ENCODE results near the gene SPNS1.
"Not testable (repeated sequence)": the region's sequence is repeated elsewhere in the genome, so short reads cannot be mapped to it uniquely, and the experiment has no call there.

Gene SPNS1

GRCh38 chr16:28951410-28951943 lies 23.1 kb upstream of the SPNS1 start:
- DNase-seq (ENCODE audit: low spot score): no peak
- TF ChIP-seq CTCF (IDR thresholded peaks at IDR 0.05; ENCODE audit: borderline replicate concordance, control extremely low read depth, extremely low read depth, insufficient read depth, missing control alignments): no peak
- in situ Hi-C loops (cut with MboI; ENCODE audit: low sequenced_read_pairs, unreplicated experiment): no loop called here

GRCh38 chr16:28958216-28958615 lies 16.4 kb upstream of the SPNS1 start:
- in situ Hi-C loops (cut with MboI; ENCODE audit: low sequenced_read_pairs, unreplicated experiment): no loop called here
- no peak for DNase-seq (ENCODE audit: low spot score)
- no peak for TF ChIP-seq CTCF (IDR thresholded peaks at IDR 0.05; ENCODE audit: borderline replicate concordance, control extremely low read depth, extremely low read depth, insufficient read depth, missing control alignments)

DNA sequence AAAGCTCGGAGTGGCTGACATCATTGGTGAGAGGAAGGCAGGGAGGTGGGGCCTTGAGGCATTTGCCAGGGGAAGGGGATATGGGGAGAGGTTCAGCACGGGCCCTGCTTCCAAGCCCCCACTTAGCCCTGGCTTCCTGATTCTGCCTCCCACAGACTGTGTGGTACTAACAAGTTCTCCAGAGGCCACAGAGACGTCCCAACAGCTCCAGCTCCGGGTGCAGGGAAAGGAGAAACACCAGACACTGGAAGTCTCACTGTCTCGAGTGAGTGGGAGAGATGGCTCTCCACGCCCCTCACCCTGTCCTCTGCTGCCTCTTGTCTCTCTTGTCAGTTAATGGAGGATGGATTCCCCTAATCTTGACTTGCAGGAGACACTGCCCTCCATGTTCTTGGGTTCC lies 15.7 kb upstream of the SPNS1 start:
- in situ Hi-C loops (cut with MboI; ENCODE audit: low sequenced_read_pairs, unreplicated experiment): no loop called here
- no peak for TF ChIP-seq CTCF (IDR thresholded peaks at IDR 0.05; ENCODE audit: borderline replicate concordance, control extremely low read depth, extremely low read depth, insufficient read depth, missing control alignments)
- no peak for DNase-seq (ENCODE audit: low spot score)

DNA sequence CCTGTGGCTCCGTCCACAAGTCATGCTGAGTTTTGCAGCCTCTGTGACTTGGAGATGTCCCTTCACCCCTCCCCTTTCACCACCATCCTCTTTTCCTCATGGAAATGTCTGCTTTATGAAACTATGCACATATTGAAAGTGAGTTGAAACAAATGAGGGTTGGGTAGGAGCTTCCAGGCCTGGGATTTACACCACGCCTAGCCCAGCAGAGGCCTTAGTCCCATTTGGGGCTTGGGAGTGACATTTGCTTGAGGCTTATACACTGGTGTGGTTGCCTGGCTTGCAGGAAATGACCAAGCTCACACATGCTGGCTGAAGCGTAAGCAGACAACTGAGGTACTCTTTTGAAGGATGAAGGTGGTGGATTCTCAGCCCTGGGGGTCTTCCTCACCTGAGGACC lies 10.5 kb upstream of the SPNS1 start:
- TF ChIP-seq CTCF (IDR thresholded peaks at IDR 0.05; ENCODE audit: borderline replicate concordance, control extremely low read depth, extremely low read depth, insufficient read depth, missing control alignments): no peak
- DNase-seq (ENCODE audit: low spot score): no peak
- in situ Hi-C loops (cut with MboI; ENCODE audit: low sequenced_read_pairs, unreplicated experiment): no loop called here

DNA sequence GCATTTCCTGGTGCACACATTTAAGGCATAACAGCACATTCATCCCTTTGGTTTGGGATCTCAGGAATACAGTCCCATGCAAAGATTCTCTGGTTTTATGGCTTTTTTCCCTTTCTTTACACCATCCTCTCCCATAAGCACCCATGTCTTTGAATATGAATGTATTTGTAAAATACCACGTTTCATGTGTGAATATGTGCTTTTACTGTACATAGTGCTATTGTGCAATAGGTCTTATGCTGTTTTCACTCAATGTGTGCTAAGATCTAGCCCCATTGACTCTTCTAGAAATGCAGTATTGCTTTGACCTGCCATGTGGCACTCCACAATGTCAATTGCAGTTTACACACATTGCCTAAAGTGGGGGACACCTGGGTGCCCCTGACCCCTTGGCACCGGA lies 10.1 kb upstream of the SPNS1 start:
- no peak for TF ChIP-seq CTCF (IDR thresholded peaks at IDR 0.05; ENCODE audit: borderline replicate concordance, control extremely low read depth, extremely low read depth, insufficient read depth, missing control alignments)
- DNase-seq (ENCODE audit: low spot score): no peak
- in situ Hi-C loops (cut with MboI; ENCODE audit: low sequenced_read_pairs, unreplicated experiment): no loop called here

GRCh38 chr16:28967156-28967555 lies 7.4 kb upstream of the SPNS1 start:
- in situ Hi-C loops (cut with MboI; ENCODE audit: low sequenced_read_pairs, unreplicated experiment): no loop called here
- TF ChIP-seq CTCF (IDR thresholded peaks at IDR 0.05; ENCODE audit: borderline replicate concordance, control extremely low read depth, extremely low read depth, insufficient read depth, missing control alignments): no peak

DNA sequence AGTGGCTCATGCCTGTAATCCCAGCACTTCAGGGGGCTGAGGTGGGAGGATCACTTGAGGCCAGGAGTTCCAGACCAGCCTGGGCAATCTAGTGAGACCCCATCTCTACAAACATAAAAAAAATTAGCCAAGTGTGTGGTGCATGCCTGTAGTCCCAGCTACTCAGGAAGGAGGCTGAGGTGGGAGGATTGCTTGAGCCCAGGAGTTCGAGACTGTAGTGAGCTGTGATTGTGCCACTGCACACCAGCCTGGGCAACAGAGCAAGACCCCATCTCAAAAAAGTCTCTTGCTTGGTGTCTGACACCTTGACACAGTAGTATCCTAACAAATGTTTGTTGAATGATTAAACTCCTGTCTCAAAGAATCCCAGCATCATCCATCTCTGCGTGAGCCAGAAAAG lies 4.9 kb upstream of the SPNS1 start:
- DNase-seq (ENCODE audit: low spot score); in situ Hi-C loops (cut with MboI; ENCODE audit: low sequenced_read_pairs, unreplicated experiment): not testable (repeated sequence)

More at GRCh38 chr16:28967156-28967555, 7.4 kb upstream of the SPNS1 start:
- DNase-seq (ENCODE audit: low spot score): no peak

All from GM13976 (cell line).